HG03558 (cell line): Measurements from ENCODE around the gene KATNIP.

Experiments
- ATAC-seq: cut with Tn5 transposase; IDR thresholded peaks from one replicate; pipeline ENCODE4 v1.9.1; 2021; ENCODE audit warnings: moderate number of reproducible peaks; ENCODE audit not compliant: unreplicated experiment; ENCODE audit errors: extremely low read depth

The KATNIP gene

DNA sequence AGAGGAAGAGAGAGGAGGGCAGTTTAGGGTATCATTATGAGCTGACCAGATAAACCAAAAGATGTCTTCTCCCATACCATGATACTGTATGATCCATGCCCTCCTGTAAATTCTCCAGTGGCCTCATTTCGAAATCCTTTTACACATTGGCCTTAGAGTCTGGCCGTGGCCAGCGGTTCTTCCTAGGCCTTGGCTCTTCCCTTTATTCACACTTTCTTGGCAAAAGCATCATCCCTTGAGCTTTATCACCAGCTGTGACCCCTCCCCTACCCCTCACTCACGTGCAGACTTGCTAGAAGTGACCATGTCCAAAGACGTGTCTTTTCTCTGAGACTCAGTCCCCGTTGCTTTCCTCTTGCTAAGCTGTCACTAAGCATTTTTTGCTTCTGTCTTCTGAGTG lies 22.8 kb downstream of the KATNIP start:
- ATAC-seq: no peak

DNA sequence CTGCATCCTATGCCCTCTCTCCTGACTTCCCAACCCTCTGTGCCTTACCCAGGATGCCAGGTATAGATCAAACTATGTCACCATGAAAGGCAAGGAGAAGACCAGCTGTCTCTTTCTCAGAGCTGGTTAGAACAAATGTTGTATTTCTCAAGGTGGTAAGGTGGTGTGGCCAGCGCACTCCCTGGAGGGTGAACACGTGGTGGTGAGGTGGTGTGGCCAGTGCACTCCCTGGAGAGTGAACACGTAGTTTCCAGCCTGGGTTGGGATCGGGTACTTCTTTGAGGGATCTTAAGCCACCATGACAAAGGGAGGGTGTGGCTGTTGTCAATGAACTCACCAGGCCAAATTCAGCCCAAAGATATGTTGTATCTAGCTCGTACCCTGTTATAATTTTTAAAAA lies 26.8 kb downstream of the KATNIP start:
- no peak for ATAC-seq

DNA sequence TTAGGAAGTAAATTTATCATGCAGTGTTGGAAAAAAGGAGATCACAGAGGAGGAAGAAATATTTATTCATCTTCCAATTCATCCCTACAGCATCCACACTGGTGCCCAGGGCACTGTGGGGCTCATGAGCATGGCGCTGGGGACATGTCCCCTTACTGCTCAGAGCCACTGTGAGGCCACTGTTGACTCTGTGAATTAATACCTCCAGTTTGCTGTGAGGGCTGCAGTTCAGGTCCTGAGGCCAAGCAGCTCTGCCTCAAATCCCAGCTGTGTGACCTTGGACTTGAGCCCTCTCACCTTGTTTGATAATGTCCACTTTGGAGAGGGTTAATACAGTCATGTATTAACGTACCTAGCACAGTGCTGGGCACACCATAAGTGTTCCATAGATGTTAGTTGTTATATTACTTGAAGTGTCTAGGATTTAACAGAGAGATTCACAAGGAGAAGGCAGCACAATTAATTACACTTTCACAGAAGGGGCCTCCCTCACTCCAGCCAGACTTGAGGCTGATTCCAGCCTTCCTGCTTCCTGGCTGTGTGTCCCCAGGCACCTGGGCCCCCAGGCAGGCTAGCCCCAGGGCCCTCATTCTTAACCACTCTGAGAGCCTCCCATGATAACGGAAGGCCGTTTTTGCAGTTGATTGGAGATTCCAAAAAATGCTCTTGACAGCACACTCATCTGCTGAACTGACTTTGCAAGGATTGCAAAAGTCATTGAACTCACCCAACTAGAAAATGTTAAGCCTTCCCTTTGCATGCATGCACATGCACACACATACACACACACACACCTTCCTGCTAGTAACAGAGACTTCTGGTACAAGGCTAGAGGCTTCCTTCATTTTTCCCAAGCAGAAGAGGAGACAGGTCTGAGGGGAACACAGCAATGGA lies 29.4 kb downstream of the KATNIP start:
- no peak for ATAC-seq

DNA sequence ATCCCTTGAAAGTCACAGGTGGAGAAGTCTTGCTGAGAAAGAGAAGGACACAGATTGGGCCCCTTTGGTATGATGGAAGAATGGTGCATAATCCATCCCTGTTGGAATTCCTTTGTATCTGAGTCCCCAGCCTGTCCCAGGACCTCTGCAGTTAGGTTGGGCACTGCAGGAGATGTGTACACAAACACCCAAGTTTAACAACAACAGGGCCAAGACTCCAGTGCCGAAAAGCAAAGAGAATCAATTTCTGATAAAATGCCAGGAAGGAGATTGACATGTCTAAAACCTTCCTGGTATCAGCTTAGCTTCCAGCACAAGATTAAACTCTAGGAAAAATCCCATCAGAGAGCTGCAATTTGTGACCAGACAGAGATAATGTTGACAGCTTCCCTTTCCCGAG lies 32.9 kb downstream of the KATNIP start:
- no peak for ATAC-seq

DNA sequence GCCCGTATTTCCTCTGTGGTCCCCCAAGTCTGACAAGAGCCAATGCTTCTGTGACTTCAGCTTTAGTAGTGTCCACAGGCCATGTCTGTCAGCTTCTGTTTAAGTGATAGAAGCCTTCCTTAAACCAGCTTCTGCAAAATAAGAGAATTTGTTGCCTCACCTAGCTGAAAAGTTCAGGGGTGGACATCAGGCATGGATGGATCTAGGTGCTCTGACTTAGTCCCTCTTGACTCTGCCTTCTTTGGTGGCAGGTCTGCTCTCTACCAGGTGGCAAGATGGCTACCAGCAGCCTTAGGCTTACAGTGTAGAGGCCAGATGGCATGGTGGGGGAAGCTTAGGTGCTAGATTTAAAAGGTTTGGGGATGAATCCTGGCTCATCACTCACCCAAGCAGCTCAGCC lies 33.7 kb downstream of the KATNIP start:
- ATAC-seq: no peak

DNA sequence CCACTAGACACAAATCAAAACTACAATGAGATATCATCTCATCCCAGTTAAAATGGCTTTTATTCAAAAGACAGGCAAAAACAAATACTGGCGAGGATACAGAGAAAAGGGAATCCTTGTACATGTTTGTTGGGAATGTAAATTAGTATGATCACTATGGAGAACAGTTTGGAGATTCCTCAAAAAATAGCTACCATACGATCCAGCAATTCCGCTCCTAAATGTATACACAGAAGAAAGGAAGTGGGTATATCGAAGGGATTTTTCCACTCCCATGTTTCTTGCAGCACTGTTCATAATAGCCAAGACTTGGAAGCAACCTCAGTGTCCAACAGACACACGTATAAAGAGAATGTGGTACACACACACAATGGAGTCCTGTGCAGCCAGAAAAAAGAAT lies 35.3 kb downstream of the KATNIP start:
- no peak for ATAC-seq

DNA sequence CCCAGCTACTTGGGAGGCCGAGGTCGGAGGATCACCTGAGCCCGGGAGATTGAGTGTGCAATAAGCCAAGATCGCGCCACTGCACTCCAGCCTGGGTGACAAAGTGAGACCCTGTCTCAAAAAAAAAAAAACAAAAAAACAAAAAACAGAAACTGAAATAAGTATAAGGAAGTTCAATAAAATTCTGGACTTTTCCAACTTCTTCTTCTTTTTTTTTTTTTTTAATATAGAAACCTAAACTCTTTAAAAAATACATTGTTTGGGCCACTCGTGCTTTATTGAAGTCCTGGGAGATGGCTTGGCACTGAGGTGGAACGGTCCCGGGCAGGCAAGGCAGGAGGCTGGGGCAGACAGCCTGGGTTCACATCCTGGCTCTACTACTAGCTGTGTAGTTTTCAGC lies 36.8 kb downstream of the KATNIP start:
- no peak for ATAC-seq

GRCh38 chr16:27588057-27588456 lies 38.1 kb downstream of the KATNIP start:
- no peak for ATAC-seq

- ATAC-seq: no peak
Observed at GRCh38 chr16:27591837-27592236, 41.9 kb downstream of the KATNIP start.

- no peak for ATAC-seq
Observed at GRCh38 chr16:27595475-27595874, 45.5 kb downstream of the KATNIP start.

DNA sequence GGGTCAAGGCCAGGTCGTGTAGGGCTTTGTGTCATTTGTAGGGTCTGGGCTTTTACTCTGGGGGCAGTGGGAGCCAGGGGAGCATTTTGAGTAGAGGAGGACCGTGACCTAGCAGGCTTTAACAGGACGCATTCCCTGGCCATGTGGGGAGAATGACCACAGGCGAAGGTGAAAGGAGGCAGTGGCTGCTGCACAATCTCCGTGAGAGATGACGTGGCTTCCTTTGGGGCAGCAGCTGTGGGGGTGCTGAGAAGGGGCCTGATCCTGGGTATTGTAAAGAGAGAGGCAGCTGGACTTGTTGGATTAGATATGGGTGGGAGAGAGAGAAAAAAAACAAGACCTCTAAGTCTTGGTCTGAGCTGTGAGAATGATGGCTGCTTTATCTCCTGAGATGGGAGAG lies 46.0 kb downstream of the KATNIP start:
- ATAC-seq: no peak

DNA sequence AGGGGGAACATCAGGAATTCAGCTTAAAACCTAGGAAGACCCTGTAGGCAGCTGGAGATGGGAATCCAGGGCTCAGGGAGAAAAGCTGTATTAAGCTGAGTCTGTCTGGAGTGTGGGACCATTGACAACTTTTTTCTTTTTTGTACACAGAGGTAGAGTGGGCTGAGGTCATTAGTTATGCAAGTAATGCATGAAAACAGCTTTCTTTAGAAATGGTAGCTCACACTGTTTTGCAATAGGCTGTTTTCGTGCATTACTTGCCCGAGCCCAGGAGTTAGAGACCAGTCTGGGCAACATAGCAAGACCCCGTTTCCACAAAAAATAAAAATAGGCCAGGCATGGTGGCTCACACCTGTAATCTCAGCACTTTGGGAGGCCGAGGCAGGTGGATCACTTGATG lies 46.5 kb downstream of the KATNIP start:
- no peak for ATAC-seq

DNA sequence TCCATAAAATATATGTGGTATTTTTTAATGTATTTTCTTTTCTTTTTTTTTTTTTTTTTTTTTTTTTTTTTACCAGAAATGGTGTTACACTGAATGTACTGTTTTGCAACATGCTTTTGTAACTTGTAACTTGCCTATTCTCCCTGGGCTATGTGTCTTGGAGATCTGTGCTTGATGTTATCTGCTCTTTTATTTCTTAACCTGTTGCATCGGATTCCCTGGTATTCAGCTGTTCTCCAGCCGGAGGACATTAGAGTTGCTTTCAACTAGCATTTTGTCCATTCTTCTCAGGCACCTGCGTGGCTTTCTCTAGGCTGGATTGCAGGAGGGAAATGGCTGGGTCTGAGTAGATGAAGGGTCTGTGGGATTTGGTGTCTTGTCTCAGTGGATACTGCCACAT lies 47.4 kb downstream of the KATNIP start:
- ATAC-seq: no peak

DNA sequence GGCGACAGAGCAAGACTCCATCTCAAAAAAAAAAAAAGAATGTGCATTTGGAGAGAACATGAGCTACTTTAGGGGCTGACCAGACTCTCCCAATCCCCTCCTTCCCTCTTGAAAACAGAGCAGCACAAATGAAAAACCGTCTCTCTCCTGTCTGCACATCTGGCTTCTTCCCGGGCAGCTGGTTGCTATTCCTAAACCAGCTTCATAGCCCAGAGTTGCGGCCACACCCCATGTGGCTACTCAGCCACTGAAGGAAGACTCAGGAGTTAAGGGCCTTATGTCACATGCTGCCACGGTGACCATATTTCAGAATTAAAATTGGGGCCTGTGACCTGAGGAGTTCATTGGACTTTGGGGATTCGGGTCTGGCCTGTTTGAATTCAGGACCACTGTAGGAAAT lies 48.3 kb downstream of the KATNIP start:
- no peak for ATAC-seq

DNA sequence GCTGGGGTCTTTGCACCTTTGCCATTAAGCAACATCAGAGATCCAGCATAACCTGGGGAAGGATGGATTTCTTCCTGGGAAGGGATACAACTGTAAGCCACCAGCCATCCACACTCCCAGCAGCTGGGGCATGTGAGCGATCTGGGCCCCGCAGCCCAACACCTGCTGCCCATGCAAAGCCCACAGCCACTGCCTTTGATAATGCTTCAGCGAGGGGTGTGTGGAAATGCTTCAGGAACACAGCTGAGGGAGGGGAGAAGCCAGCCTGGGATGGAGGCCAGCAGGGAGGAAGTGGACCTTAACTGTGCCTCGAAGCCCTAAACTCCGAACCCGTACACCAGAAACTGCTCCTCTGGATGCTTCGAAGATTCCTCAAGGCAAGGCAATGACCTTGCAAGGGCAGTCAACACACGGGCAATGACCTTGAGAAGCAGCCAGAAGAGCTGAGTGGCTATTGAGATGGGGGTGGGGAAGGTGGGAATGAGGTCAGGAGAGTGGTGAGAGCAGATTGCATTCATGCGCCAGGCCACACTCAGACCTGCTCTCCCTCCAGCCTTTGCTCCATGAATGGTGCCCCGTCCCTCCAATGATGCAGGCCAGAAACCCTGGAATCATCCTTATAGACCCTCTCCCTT lies 49.1 kb downstream of the KATNIP start:
- no peak for ATAC-seq

DNA sequence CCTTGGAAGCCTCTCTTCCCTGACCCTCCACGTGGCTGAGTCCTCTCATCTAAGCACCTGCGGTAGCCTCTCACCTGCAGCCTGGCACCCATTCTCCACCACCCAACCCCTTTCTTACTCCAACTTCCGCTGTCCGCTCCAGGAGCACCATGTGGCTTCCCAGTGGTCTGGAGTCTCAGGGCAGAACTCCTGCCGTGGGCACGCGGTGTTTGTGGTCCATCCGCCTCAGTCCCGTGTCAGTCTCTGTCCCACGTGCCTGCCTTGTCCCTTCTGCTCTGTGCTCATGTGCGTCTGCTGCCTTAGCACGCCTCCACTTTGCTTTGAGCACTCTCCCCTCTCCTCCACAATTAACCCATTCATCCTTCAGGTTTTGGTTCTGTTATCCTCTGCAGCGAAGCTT lies 49.7 kb downstream of the KATNIP start:
- ATAC-seq: no peak
